A549 treated with AZD9567 at 1 μM for 4 hours (cell line): ENCODE measurements around the gene USP7. TPM values are rescaled to one million over a fixed set of nuclear protein-coding genes. Genes with fewer than 3 reads are reported as not detected.

Experiments used
- total RNA-seq: library from RNA; stranded (reverse); fragments of 200-300 nt; extraction: Qiagen RNA extraction; gene quantifications from 5 replicates; pipeline ENCODE4 v1.2.3, GENCODE V29; 2022; ENCODE audit not compliant: insufficient read depth

The USP7 gene
- total RNA-seq = 72.5 to 83.5 TPM (median 76.5 TPM) in 5 replicates

DNA sequence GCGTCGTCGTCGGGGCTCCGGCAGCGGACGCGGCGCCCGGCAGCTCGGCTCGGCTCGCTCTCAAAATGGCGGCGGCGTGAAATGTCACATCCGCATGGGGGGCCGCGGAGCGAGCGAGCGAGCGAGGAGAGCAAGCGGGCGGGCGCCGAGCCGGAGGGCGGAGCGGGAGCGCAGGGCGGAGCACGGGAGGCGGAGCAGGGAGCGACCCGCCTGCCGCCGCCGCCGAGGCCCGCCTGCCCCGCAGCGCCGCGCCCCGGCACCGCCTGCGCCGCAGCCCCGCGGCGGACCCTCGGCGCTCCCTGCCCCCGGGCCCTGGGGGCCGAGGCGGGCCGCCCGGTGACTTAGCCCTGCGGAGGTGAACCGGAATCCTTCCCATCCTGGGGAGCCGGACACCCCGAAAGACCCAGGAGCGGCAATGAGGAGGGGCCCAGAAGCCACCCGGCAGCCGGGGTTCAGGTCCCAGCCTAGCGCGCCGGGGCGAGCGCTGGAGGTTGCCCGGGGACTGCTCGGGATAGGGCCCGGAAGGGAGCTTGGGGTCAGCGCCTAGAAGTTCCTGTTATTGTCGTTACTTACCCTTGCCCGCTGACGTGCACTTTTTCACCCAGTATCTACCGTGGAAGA, at the start of gene USP7:
Gene USP7 (minus strand): TSS at position 86 of the 621 bp plus-strand sequence. CDS start 621 bp downstream, outside the sequence.

DNA sequence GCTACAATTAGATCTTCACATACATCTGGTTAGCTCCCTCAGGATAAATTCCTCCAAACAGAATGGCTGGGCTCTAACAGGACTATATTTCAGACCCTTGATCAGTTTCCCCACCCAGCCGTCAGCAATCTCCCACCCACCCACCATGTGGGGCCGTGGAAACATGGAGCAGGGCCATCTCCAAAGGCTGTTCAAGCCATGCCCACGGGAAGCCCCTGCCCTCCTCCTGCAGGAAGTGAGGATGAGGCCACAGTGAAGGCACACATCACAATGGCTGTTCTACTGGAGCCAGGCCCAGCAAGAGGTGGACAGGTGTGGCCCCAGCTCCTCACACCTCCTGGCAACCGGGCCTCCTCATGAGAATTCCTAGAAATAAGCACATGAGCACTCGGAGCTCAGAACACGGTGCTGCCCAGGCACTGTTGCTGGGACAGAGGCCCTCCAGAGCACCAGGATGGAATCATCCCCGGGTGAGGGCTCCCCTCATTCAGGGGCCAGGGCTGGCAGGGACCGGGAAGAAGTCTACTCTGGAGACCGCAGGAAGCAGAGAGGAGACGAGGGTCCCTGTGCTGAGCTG, 81.6 kb downstream of the USP7 start, which contains the start of gene LITAFD:
Gene LITAFD (plus strand): TSS at position 311 of the 577 bp plus-strand sequence. CDS start 2,005 bp downstream, outside the sequence.

DNA sequence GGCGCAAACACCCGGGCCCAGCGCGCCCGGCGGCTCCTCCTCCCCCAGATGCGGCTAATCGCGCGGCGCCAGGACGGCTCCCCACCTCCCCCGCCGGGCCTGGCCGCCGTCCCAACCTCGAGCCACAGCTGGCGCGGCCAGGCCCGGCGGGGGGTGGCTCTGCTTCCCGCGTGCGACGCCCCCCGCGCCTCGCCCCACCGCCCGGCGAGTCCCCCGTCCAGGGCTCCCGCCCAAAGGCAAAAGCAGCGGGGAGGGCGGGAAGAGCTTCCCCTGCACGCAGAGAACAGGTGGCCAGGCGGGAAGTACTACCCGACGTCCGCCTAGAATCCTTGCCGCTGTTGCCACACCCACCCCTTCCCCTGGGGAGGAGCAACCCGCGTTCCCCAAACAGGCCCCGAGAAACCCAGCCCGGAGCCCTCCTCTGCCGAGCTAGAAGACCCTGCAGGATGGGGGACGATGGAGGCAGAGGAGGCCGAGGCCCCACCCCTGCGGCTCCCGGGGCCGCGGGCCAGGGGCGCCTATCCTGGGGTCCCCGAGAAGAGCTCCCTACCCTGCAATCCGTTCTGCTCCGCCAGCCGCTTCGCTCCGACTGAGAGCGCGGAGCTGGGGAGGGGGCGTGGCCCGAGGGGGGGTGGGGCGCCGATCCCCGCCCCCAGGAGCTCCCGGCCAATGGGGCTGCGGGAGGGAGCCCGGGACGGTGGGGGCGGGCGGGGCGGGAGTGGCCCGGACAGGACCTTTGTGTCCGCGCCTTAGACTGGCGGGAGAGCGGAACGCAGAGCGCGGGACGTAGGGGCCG, 95.1 kb downstream of the USP7 start, which contains the start of gene CARHSP1:
Gene CARHSP1 (minus strand): TSS at position 591 of the 796 bp plus-strand sequence. CDS start 9,678 bp downstream, outside the sequence.

Other genes with a start within 250 kb of the USP7 start
- 7.7 to 15.0 TPM (median 14.0 TPM) in 5 replicates for gene TMEM186, start 166.3 kb downstream of the USP7 start, total RNA-seq
- 87.8 to 91.7 TPM (median 89.2 TPM) in 5 replicates for gene PMM2, start 166.1 kb downstream of the USP7 start, total RNA-seq
- 121 to 163 TPM (median 158 TPM) in 5 replicates for gene CARHSP1, start 94.9 kb downstream of the USP7 start, total RNA-seq
- not detected in 5 replicates for gene LITAFD, start 81.6 kb downstream of the USP7 start, total RNA-seq
- 22.4 to 26.3 TPM (median 23.8 TPM) in 5 replicates for gene HAPSTR1, start 127.7 kb upstream of the USP7 start, total RNA-seq